WTC11 (cell line): Measurements from ENCODE around the gene CTLA4.

ENCODE experiments used
- CBFB ChIP-seq: sonication (generic); formaldehyde crosslinking; IDR thresholded peaks from 2 replicates; pipeline ENCODE4 v1.8.1; 2022; ENCODE audit warnings: mild to moderate bottlenecking, low read depth, missing genetic modification reagents
- ELF4 ChIP-seq: sonication (generic); formaldehyde crosslinking; IDR thresholded peaks from 2 replicates; pipeline ENCODE4 v1.8.1; 2022; ENCODE audit warnings: low read depth, mild to moderate bottlenecking, moderate library complexity, missing genetic modification reagents
- NFYB ChIP-seq: sonication (generic); formaldehyde crosslinking; conservative IDR thresholded peaks from 2 replicates; pipeline ENCODE4 v1.8.0; 2022; ENCODE audit warnings: low read depth, missing genetic modification reagents
- NR3C1 ChIP-seq: sonication (generic); formaldehyde crosslinking; conservative IDR thresholded peaks from 2 replicates; pipeline ENCODE4 v1.8.1; 2023; ENCODE audit warnings: low read depth, mild to moderate bottlenecking, missing genetic modification reagents
- ZBTB21 ChIP-seq: sonication (generic); formaldehyde crosslinking; IDR thresholded peaks from 2 replicates; pipeline ENCODE4 v1.8.1; 2023; ENCODE audit warnings: mild to moderate bottlenecking, missing genetic modification reagents, borderline replicate concordance
- TF ChIP-seq, protein P1 (sequence below): fragments of 200-600 bp; IDR thresholded peaks from 2 replicates; pipeline ENCODE4 v1.8.0; 2022; ENCODE audit warnings: antibody characterized with exemption
- TF ChIP-seq, protein P2 (sequence below): sonication (generic); formaldehyde crosslinking; IDR thresholded peaks from 2 replicates; pipeline ENCODE4 v1.8.1; 2022; ENCODE audit warnings: missing genetic modification reagents, borderline replicate concordance
- TF ChIP-seq, protein P3 (sequence below): sonication (generic); formaldehyde crosslinking; IDR thresholded peaks from 2 replicates; pipeline ENCODE4 v1.8.1; 2023; ENCODE audit warnings: mild to moderate bottlenecking, moderate library complexity, missing genetic modification reagents
- TF ChIP-seq, protein P4 (sequence below): sonication (generic); formaldehyde crosslinking; IDR thresholded peaks from 2 replicates; pipeline ENCODE4 v1.8.0; 2023; ENCODE audit warnings: missing genetic modification reagents
- TF ChIP-seq, protein P5 (sequence below): sonication (generic); formaldehyde crosslinking; IDR thresholded peaks from 2 replicates; pipeline ENCODE4 v1.8.0; 2022; ENCODE audit warnings: mild to moderate bottlenecking, missing genetic modification reagents
- TF ChIP-seq, protein P6 (sequence below): sonication (generic); formaldehyde crosslinking; IDR thresholded peaks from 2 replicates; pipeline ENCODE4 v1.8.1; 2023; ENCODE audit warnings: mild to moderate bottlenecking, missing genetic modification reagents, moderate library complexity
- TF ChIP-seq, protein P7 (sequence below): fragments of 250-450 bp; sonication (Bioruptor Pico); IDR thresholded peaks from 2 replicates; pipeline ENCODE4 v1.9.0; 2021; ENCODE audit warnings: mild to moderate bottlenecking
- TF ChIP-seq, protein P8 (sequence below): sonication (generic); formaldehyde crosslinking; IDR thresholded peaks from 2 replicates; pipeline ENCODE4 v1.8.0; 2023; ENCODE audit warnings: mild to moderate bottlenecking, missing genetic modification reagents

DNA sequence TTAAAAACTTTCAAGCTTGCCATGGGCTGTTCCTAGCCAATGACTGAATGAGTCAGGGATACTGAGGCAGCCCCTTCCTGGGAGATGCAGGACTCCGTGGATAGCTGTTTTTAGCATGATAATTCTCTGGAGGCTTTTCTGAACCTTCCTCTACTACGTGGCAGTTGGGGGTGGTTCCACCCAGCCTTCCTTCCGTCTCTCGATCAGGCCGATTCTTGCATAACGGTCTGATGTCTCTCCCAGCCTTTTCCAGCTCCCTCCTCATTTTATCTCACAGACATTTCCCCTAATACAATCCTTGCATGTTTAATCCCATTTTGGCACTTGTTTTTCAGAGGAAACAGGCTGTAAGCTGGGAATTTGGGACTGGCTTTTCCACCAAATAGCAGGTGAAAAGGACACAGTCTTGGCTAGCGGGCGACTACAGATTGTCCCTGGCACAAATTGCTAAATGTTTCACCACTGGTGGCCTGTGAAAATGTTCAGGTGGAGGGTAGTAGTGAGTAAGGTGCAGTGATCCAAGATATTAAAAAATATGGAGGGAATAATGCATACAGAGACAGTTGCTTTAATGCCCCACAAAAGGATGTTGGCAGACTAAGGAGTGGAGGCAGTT, 21.0 kb upstream of the CTLA4 start:
- TF ChIP-seq CBFB (CRISPR knock-in tag) (no peak), ZBTB21 (no peak), ELF4 (CRISPR knock-in tag) (no peak), NR3C1 (no peak), NFYB (no peak)
- TF ChIP-seq, protein P1, sequence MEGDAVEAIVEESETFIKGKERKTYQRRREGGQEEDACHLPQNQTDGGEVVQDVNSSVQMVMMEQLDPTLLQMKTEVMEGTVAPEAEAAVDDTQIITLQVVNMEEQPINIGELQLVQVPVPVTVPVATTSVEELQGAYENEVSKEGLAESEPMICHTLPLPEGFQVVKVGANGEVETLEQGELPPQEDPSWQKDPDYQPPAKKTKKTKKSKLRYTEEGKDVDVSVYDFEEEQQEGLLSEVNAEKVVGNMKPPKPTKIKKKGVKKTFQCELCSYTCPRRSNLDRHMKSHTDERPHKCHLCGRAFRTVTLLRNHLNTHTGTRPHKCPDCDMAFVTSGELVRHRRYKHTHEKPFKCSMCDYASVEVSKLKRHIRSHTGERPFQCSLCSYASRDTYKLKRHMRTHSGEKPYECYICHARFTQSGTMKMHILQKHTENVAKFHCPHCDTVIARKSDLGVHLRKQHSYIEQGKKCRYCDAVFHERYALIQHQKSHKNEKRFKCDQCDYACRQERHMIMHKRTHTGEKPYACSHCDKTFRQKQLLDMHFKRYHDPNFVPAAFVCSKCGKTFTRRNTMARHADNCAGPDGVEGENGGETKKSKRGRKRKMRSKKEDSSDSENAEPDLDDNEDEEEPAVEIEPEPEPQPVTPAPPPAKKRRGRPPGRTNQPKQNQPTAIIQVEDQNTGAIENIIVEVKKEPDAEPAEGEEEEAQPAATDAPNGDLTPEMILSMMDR: no peak
- TF ChIP-seq, protein P2, sequence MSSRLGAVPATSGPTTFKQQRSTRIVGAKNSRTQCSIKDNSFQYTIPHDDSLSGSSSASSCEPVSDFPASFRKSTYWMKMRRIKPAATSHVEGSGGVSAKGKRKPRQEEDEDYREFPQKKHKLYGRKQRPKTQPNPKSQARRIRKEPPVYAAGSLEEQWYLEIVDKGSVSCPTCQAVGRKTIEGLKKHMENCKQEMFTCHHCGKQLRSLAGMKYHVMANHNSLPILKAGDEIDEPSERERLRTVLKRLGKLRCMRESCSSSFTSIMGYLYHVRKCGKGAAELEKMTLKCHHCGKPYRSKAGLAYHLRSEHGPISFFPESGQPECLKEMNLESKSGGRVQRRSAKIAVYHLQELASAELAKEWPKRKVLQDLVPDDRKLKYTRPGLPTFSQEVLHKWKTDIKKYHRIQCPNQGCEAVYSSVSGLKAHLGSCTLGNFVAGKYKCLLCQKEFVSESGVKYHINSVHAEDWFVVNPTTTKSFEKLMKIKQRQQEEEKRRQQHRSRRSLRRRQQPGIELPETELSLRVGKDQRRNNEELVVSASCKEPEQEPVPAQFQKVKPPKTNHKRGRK: no peak
- TF ChIP-seq, protein P3, sequence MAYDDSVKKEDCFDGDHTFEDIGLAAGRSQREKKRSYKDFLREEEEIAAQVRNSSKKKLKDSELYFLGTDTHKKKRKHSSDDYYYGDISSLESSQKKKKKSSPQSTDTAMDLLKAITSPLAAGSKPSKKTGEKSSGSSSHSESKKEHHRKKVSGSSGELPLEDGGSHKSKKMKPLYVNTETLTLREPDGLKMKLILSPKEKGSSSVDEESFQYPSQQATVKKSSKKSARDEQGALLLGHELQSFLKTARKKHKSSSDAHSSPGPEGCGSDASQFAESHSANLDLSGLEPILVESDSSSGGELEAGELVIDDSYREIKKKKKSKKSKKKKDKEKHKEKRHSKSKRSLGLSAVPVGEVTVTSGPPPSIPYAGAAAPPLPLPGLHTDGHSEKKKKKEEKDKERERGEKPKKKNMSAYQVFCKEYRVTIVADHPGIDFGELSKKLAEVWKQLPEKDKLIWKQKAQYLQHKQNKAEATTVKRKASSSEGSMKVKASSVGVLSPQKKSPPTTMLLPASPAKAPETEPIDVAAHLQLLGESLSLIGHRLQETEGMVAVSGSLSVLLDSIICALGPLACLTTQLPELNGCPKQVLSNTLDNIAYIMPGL (CRISPR knock-in tag): no peak
- TF ChIP-seq, protein P4, sequence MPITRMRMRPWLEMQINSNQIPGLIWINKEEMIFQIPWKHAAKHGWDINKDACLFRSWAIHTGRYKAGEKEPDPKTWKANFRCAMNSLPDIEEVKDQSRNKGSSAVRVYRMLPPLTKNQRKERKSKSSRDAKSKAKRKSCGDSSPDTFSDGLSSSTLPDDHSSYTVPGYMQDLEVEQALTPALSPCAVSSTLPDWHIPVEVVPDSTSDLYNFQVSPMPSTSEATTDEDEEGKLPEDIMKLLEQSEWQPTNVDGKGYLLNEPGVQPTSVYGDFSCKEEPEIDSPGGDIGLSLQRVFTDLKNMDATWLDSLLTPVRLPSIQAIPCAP (CRISPR knock-in tag): no peak
- TF ChIP-seq, protein P5, sequence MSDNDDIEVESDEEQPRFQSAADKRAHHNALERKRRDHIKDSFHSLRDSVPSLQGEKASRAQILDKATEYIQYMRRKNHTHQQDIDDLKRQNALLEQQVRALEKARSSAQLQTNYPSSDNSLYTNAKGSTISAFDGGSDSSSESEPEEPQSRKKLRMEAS: no peak
- TF ChIP-seq, protein P6, sequence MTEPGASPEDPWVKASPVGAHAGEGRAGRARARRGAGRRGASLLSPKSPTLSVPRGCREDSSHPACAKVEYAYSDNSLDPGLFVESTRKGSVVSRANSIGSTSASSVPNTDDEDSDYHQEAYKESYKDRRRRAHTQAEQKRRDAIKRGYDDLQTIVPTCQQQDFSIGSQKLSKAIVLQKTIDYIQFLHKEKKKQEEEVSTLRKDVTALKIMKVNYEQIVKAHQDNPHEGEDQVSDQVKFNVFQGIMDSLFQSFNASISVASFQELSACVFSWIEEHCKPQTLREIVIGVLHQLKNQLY (CRISPR knock-in tag): no peak
- TF ChIP-seq, protein P7, sequence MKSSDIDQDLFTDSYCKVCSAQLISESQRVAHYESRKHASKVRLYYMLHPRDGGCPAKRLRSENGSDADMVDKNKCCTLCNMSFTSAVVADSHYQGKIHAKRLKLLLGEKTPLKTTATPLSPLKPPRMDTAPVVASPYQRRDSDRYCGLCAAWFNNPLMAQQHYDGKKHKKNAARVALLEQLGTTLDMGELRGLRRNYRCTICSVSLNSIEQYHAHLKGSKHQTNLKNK (CRISPR knock-in tag): no peak
- TF ChIP-seq, protein P8, sequence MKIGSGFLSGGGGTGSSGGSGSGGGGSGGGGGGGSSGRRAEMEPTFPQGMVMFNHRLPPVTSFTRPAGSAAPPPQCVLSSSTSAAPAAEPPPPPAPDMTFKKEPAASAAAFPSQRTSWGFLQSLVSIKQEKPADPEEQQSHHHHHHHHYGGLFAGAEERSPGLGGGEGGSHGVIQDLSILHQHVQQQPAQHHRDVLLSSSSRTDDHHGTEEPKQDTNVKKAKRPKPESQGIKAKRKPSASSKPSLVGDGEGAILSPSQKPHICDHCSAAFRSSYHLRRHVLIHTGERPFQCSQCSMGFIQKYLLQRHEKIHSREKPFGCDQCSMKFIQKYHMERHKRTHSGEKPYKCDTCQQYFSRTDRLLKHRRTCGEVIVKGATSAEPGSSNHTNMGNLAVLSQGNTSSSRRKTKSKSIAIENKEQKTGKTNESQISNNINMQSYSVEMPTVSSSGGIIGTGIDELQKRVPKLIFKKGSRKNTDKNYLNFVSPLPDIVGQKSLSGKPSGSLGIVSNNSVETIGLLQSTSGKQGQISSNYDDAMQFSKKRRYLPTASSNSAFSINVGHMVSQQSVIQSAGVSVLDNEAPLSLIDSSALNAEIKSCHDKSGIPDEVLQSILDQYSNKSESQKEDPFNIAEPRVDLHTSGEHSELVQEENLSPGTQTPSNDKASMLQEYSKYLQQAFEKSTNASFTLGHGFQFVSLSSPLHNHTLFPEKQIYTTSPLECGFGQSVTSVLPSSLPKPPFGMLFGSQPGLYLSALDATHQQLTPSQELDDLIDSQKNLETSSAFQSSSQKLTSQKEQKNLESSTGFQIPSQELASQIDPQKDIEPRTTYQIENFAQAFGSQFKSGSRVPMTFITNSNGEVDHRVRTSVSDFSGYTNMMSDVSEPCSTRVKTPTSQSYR: no peak
